Sigmoid colon (tissue), 4 donors: ENCODE results near the gene HSBP1L1.

Experiments
- CTCF ChIP-seq, 4 experiments: fragments of 450-650 bp in 3 of 4; fragments of 200-600 bp in 1 of 4; IDR thresholded peaks; one replicate each; pipeline ENCODE4 v1.5.1; 2016 to 2019; ENCODE audit warnings: antibody characterized with exemption in 4 of 4, mild to moderate bottlenecking in 3 of 4, moderate library complexity in 2 of 4
- POLR2A ChIP-seq, 2 donors: fragments of 450-650 bp; IDR thresholded peaks; one replicate each; pipeline ENCODE4 v1.6.1; 2016; ENCODE audit warnings: antibody characterized with exemption in 2 of 2, mild to moderate bottlenecking in 2 of 2, moderate library complexity in 2 of 2
- POLR2AphosphoS5 ChIP-seq, 4 donors: sonication (generic); formaldehyde crosslinking; IDR thresholded peaks; one replicate each; pipeline ENCODE4 v1.6.1; 2017; ENCODE audit warnings: antibody characterized with exemption in 4 of 4

GRCh38 chr18:79964330-79965118, at the start of gene HSBP1L1:
- TF ChIP-seq CTCF (IDR thresholded peaks at IDR 0.05) (peak in 2 of 4 experiments; percentile 35 to 38), POLR2AphosphoS5 (IDR thresholded peaks at IDR 0.05) (peak in 1 of 4 donors; percentile 29), POLR2A (IDR thresholded peaks at IDR 0.05) (no peak)
